ENCODE results near the gene SOX5. TPM values are rescaled to one million over a fixed set of nuclear protein-coding genes. Genes with fewer than 3 reads are reported as not detected.

The SOX5 gene
- total RNA-seq, 1 experiment from 2014 or later = 3.1 TPM

GRCh38 chr12:23931176-23931575, 18.3 kb downstream of the SOX5 start:
- Histone ChIP-seq H3K23me2 (ENCODE audit: insufficient read length, low read depth, low read length, poor library complexity, severe bottlenecking) (no peaks in the 10 kb centered on the region), H4K5ac (ENCODE audit: insufficient read length, low read depth, low read length) (no peak overlapping the region), H4K20me1 (ENCODE audit: control insufficient read depth, insufficient read depth, insufficient read length) (no peaks in the 10 kb centered on the region), H3K18ac (ENCODE audit: insufficient read length, low read depth, low read length) (no peak overlapping the region), H3K9me3 (ENCODE audit: control insufficient read depth, low read depth, low read length) (no peaks in the 10 kb centered on the region), H2BK12ac (ENCODE audit: insufficient read length, low read depth, low read length) (no peak overlapping the region), H3K14ac (ENCODE audit: insufficient read depth, low read length) (no peak overlapping the region), H3K4me2 (ENCODE audit: insufficient read depth, insufficient read length, low read length) (no peak overlapping the region), H3K9ac (ENCODE audit: extremely low read depth, insufficient read length, low read length) (no peak overlapping the region), H3K23ac (ENCODE audit: insufficient read length, low read depth, low read length) (no peak overlapping the region), H2BK20ac (ENCODE audit: low read depth, low read length, poor library complexity, severe bottlenecking) (no peak overlapping the region), H3K27me3 (ENCODE audit: insufficient read depth, low read length) (no peaks in the 10 kb centered on the region), H4K91ac (ENCODE audit: insufficient read length, low read depth, low read length) (no peak overlapping the region), H3K79me1 (ENCODE audit: insufficient read depth, low read depth, low read length, poor library complexity, severe bottlenecking) (no peaks in the 10 kb centered on the region), H3K4me1 (ENCODE audit: insufficient read depth, low read length) (no peaks in the 10 kb centered on the region), H3K27ac (ENCODE audit: insufficient read length, low read depth, low read length) (no peak overlapping the region), H2AFZ (ENCODE audit: low read length) (no peak overlapping the region), H3K79me2 (ENCODE audit: insufficient read depth, low read length) (no peaks in the 10 kb centered on the region), H3K56ac (ENCODE audit: insufficient read length, low read depth, low read length) (no peak overlapping the region), H2AK5ac (ENCODE audit: insufficient read length, low read length) (no peak overlapping the region), H2BK15ac (ENCODE audit: low read depth, low read length) (no peak overlapping the region), H4K8ac (replicated peaks; ENCODE audit: insufficient read length, low read depth, low read length) (no peak overlapping the region), H3T11ph (ENCODE audit: low read length) (no peak overlapping the region), H2BK120ac (ENCODE audit: low read depth, low read length, poor library complexity, severe bottlenecking) (no peak overlapping the region), H2BK5ac (ENCODE audit: insufficient read length, low read length) (no peak overlapping the region), H3K4ac (ENCODE audit: low read depth, low read length) (no peak overlapping the region)
- no peak for DNase-seq
- Mint-ChIP-seq H3K9me3 (no peaks in the 10 kb centered on the region), H3K27me3 (ENCODE audit: low read depth) (no peaks in the 10 kb centered on the region), H3K36me3 (ENCODE audit: insufficient read depth in 1 of 3, low read depth in 3 of 3) (no peaks in the 10 kb centered on the region), H3K4me3 (no peak overlapping the region), H3K4me1 (peaks cover 2 to 8% of the 10 kb centered on the region in 2 experiments; a peak in 1 of 4 replicates), H3K27ac (no peak overlapping the region)
- no CpG with 5 or more reads among the region's 2 CpGs for WGBS (ENCODE audit: extremely low coverage, insufficient read length, low lambda C conversion rate)
- no peak for TF ChIP-seq CTCF (conservative IDR thresholded peaks at IDR 0.05)

Data from H9 (cell line).